Stimulated activated CD8-positive, alpha-beta memory T cell treated with anti-CD3 and anti-CD28 coated beads, Interleukin-2, amount 100 ng/mL, for 48 hours (primary cell): ENCODE results near the gene C19orf44.
A peak's percentile ranks its signal among the peaks of the same experiment; 100 is the strongest.
"Not testable (repeated sequence)": the region's sequence is repeated elsewhere in the genome, so short reads cannot be mapped to it uniquely, and the experiment has no call there.

Source experiments
- DNase-seq, 2 donors: peaks; one replicate each; pipeline ENCODE4 v3.0.0-alpha.2; 2020; ENCODE audit warnings: low read depth in 2 of 2

C19orf44 gene

DNA sequence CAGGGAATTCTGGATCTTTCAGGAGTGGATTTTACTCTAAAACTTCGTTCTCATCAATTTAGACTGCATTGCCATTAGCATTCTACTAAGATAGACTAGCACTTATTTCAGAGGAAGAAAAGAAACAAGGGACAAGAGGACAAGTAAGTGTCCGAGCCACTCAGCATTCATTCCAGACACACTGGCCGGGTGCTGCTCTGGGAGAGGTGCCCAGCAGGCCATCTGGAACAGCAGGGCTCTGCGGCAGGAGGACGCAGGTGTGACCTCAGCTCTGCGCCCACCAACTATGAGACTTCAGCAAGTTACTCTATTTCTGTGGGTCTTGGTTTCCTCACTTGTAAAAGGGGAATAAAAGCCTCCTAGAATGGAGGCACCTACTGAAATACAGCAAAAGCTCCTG, 28.6 kb upstream of the C19orf44 start:
- DNase-seq, result no peak

DNA sequence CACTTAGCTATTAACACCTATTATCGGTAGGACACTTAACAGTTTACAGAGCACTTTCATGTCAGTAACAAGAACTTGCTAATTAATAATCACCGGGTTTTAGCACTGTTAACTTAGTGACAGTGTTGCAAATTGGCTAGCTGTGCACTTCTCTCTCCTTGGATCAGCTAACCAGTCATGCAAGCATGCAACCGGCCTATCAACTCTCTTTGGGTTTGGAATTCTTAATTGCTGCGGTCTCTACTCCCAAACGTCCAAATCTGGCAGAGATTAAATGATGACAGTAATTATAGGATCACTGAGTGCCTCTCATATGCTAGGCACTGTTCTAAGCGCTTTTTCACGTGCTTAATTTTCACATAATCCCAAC, 25.7 kb upstream of the C19orf44 start:
- DNase-seq, result no peak

DNA sequence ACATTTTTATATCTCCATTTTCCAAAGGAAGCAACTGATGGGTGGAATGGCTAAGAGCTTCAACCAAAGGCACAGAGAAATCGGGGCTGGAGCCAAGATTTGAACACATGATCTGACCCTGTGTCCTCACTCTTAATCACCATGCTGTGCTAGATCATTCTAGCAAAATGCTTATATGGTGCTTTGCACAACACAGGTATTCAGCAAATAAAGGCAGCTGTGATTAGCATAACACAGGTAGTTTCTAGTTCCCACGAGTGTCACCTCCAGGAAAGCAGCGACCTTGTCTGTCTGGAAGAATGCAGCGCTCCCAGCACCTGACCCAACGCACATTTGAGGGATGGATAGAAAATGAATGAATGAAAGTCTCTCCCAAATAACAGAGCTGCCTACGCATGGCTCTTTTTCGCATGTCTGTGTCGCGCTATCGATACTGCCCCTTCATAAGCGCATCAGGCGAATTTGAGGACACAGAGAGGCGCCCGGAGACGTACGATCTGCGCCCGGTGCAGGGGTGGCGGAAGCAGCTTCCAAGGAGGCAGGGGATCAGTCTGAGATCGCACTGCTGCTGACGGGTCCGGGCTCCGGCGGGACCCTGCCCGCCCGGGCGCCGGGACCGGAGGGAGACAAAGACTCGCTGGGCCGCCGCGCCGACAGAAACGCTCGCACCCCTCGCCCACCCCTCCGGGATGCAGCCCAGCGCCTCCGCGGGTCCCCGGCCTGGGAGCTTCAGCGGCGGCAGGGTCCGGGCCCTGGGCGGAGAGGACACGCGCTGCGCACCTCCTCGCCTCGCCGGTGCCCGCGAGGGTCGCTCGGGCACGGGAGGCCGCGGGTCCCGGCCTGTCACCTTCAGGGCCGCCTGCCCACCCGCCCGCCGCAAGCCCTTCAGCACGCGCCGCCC, 25.0 kb upstream of the C19orf44 start:
- DNase-seq, result peak; percentile 10 to 14

DNA sequence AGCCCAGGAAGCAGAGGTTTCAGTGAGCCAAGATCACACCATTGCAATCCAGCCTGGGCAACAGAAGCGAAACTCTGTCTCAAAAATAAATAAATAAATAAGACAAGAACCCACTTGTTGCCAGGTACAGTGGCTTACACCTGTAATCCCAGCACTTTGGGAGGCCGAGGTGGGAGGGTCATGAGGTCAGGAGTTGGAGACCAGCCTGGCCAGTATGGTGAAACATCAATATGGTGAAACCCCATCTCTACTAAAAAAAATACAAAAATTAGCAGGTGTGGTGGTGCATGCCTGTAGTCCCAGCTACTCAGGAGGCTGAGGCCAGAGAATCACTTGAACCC, 23.7 kb upstream of the C19orf44 start:
- not testable (repeated sequence) for DNase-seq

DNA sequence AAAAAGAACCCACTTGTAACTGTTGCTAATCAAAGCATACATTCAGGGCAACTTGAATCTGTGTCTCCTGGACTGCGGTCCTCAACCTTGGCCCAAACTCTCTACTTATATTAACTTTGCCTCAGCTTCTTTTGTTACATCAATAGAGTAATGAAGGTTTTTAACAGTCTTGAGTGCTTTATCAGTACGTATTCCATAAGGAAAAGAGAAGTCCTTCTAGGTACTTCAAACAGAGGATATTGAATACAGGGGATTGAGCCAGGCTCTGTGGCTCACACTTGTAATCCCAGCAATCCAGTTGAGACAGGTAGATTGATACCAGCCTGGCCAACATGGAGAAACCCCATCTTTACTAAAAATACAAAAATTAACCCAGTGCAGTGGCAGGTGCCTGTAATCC, 23.2 kb upstream of the C19orf44 start:
- DNase-seq, result no peak

DNA sequence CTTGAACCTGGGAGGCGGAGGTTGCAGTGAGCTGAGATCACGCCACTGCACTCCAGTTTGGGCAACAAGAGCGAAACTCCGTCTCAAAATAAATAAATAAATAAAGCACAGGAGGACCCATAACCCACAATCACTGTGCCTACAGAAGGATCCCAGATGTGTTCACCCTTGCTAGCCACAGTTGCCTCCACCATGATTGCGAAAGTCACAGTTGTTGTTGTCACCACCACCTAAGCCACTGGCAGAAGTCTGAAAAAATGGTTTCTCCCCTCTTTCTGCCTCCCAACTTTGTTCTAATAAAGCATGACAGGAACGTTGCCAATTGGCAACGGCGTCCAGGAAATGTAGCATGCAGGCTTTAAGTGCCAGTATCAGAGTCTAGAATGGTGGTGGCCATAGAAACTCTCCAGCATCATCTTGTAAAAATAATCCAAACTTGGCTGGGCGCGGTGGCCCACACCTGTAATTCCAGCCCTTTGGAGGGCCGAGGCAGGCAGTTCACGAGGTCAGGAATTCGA, 22.3 kb upstream of the C19orf44 start:
- DNase-seq, result no peak

DNA sequence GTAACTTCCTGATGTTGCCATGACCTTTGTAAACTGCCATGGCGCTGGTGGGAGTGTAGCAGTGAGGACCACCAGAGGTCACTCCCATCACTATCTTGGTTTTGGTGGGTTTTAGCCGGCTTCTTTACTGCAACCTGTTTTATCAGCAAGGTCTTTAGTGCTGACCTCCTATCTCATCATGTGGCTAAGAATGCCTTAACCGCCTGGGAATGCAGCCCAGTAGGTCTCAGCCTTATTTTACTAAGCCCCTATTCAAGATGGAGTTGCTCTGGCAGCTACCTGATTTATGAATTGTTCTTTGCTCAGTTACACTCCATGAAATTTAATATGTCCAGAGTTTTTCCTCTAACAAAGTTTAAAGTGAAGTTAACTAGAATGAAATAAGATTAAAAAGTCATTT, 19.8 kb upstream of the C19orf44 start:
- no peak for DNase-seq

DNA sequence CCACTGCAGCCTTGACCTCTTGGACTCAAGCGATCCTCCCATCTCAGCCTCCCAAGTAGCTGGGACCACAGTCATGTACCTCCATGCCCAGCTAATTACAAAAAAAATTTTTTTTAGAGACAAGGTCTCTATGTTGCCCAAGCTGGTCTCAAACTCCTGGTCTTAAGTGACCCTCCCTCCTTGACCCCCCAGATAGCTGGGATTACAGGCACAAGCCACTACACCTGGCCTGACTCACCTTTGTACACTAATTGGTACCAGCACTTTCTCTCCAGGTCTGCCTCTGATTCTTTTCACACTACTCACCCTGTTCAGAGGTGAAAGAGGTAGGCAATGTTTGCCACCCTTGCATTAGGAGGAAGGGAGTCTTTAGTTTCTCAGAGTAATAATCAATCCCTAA, 18.9 kb upstream of the C19orf44 start:
- DNase-seq, result no peak

DNA sequence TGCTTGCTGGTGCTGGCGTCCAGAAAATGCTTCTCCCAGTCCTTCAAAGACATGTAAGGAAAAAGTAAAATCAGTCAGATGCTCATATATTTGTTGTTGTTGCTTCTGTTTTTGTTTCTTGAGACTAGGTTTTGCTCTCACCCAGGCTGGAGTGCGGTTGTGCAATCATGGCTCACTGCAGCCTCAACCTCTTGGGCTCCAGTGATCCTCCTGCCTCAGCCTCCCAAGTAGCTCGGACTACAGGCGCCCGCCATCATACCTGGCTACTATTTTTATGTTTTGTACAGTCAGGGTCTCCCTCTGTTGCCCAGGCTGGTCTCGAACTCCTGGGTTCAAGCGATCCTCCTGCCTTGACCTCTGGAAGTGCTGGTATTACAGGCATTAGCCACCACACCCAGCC, 13.4 kb upstream of the C19orf44 start:
- DNase-seq, result no peak

DNA sequence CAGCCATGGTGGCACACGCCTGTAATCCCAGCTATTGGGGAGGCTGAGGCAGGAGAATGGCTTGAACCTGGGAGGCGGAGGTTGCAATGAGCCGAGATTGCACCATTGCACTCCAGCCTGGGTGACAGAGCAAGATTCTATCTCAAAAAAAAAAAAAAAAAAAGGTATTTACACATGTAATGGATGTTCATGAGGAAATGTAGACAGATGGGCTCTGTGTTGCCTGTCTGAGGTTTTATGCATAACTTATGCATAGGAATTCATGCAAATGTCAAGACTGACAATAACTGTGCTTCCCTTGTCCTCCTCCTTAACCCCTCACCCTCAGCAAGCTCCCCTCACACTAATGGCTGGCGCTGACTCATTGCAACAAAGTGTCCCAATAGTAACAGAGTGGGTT, 9.7 kb upstream of the C19orf44 start:
- not testable (repeated sequence) for DNase-seq

DNA sequence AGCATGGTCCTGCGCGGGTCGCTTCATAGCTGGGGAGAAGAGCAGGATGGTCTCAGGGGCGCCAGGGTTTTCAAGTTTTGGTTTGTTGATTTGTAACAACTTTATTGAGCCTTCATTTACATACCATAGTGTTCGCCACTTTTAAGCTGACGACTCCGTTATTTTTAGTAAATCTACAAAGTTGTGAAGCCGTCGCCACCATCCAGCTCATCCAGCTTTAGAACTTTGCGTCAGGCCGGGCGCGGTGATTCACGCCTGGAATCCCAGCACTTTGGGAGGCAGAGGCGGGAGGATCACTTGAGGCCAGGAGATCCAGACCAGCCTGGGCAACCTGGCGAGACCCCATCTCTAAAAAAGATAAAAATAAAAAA, 404 bp downstream of the C19orf44 start:
- DNase-seq, result no peak

DNA sequence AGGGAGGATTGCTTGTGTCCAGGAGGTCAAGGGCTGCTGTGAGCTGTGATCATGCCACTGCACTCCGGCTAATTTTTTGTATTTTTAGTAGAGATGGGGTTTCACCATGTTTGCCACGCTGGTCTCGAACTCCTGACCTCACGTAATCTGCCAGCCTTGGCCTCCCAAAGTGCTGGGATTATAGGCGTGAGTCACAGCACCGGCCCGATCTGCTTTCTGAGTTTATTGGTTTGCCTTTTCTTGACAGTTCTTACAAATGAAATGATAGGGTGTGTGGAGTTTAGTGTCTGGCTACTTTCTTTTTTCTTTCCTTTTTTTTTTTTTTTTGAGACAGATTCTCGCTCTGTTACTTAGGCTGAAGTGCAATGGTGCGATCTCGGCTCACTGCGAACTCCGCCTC, 848 bp downstream of the C19orf44 start:
- no peak for DNase-seq

DNA sequence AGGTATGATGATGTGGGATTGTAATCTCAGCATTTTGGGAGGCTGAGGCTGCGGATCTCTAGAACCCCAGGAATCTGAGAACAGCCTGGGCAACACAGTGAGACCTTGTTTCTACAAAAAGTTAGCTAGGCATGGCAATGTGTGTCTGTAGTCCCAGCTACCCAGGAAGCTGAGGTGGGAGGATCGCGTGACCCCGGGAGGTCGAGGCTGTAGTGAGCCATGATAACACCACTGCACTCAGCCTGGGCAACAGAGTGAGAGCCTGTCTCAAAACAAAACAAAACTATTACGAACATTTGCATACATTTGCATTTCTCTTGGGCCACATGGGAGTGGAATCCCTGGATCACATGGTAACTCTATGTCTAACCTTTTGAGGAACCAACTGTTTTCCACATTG, 1.6 kb downstream of the C19orf44 start:
- no peak for DNase-seq

DNA sequence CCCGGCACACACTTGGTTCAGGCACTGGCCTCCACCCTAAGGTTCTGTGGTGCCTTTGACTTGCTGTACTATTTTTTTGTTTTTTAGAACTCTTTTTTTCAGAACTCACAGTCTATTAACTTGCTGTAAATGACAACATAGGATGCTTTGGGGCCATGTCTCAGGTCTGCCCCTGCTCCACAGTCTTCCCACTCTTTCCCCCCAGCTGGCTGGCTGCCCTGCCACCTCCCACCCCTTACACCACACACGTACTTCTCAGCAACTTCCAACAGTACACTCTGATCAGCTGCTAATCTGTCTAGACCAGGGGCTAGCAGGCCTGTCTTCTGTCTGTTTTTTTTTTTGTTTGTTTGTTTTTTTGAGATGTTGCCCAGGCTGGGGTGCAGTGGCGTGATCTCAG, 8.1 kb downstream of the C19orf44 start:
- no peak for DNase-seq

DNA sequence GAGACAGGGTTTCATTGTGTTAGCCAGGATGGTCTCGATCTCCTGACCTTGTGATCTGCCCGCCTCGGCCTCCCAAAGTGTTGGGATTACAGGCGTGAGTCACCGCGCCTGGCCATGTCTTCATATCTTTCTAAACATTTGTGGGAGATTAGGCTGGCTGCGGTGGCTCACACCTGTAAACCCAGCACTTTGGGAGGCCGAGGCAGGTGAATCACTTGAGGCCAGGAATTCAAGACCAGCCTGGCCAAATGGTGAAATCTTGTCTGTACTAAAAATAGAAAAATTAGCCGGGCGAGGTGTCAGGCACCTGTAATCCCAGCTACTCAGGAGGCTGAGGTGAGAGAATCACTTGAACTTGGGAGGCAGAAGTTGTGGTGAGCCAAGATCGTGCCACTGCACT, 10.0 kb downstream of the C19orf44 start:
- DNase-seq, result not testable (repeated sequence)

DNA sequence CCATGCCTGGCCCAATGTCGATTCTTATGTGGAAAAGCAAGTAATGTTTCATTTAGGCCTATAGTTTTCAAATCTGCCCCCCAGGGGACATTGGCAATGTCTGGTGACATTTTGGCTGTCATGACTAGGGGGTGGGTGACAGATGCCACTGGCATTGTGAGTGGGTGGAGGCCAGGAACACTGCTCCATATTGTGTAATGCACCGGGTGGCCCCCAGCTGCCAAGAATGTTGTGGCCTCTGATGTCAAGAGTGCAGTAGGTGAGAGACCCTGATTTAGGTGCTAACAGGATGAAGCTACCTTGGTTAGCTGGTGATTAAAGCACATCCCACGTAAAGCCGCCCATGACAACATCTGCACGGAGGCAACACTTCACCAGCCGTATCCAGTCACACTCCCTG, 10.8 kb downstream of the C19orf44 start:
- no peak for DNase-seq

DNA sequence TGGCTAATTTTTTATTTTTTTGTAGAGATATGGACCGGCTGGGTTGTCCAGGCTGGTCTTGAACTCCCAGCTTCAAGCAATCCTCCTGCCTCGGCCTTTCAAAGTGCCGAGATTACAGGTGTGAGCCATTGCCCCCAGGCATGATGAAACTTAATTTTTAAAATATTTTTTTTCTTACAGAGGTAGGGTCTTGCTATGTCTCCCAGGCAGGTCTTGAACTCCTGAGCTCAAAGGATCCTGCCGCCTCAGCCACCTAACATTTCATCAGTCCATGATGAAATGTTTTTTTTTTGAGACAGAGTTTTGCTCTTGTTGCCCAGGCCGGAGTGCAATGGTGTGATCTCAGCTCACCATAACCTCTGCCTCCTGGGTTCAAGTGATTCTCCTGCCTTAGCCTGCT, 12.4 kb downstream of the C19orf44 start:
- DNase-seq, result no peak

DNA sequence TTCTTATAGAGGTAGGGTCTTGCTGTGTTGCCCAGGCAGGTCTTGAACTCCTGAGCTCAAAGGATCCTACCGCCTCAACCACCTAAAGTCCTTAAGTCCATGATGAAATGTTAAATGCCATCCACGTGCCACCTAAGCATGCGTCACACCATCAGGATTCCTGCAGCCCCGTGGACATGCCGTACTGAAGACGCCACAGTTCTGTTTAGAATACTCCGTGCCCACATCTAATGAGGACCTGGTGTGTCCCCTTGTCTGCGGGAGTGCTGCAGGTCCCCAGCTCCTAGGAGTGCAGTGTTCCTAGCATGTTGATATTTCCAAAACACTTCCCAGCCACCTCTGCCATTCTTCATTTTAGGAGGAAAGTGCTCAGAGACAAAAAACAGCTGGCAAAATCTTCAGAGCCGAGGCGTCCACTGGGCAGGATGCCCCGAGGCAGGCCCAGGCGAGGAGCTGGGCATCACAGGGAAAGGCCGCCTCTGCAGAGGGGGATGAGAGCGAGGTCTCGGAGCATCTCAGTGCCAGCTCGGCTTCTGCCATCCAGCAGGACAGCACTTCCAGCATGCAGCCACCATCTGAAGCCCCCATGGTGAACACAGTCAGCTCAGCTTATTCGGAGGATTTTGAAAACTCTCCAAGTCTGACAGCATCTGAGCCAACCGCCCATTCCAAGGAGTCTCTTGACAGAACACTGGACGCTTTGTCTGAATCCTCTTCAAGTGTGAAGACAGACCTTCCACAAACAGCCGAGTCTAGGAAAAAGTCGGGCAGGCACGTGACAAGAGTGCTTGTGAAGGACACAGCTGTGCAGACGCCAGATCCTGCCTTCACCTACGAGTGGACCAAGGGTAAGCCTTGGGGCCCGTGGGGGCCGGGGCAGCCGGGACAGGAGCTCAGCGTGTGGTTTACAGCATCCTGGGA, 13.2 kb downstream of the C19orf44 start:
- DNase-seq, result no peak

DNA sequence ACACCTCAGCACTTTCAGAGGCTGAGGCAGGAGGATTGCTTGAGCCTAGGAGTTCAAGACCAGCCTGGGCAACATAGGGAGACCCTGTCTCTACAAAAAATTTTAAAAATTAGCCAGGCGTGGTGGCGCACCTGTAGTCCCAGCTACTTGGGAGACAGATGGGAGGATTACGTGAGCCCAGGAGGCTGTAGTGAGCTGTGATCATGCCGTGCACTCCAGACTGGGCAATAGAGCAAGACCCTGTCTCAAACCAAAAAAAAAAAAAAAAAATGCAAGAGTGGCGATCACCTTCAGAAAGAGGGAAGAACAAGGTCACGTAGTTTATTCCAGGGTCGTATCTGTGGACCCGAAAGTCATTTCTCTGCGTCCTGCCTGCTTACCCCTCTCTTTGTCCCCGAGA, 16.4 kb downstream of the C19orf44 start:
- not testable (repeated sequence) for DNase-seq

DNA sequence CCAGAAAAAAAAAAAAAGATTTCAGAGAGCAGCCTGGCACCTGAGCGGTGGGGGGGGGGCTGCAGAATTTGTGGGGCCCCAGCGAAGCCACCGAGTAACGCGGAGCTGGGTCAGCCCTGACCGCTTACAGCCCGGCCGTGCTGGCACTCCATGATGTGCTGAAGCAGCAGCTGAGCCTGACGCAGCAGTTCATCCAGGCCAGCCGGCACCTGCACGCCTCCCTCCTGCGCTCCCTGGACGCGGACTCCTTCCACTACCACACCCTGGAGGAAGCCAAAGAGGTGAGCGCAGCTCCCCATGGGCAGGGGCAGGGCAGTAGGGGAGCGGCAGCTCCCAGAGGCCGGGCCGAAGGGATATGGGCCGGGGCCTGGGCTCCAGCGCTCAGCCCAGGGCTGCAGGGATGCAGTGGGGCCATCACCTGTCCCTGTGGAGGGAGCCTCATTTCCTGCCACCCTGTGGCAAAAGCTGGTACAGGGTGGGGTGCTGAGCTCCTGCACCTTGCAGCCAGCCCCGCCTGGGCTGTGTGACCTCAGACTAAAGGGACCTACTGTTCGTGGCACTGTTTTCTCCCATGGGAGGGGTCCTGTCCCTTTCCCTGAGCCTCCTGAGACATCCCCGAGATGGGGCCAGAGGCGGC, 18.3 kb downstream of the C19orf44 start:
- DNase-seq, result no peak

DNA sequence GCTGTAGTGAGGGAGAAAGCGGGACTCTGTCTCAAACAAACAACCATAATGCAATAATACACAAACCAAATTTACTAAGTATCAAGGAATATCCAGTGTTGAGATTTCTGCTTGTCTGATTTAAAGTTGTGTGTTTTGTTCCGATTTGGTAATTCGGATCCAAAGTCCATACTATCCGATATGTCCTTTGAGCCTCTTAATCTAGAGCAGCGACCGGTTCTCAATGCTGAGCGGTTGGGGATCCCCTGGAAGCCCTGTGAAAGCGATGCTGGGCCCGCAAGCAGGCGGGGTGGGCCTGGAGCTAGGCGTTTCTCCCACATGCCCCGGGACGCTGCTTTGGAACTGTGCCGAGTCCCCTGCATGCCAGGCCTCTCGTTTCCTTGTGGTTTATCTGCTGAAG, 20.2 kb downstream of the C19orf44 start:
- DNase-seq, result no peak

DNA sequence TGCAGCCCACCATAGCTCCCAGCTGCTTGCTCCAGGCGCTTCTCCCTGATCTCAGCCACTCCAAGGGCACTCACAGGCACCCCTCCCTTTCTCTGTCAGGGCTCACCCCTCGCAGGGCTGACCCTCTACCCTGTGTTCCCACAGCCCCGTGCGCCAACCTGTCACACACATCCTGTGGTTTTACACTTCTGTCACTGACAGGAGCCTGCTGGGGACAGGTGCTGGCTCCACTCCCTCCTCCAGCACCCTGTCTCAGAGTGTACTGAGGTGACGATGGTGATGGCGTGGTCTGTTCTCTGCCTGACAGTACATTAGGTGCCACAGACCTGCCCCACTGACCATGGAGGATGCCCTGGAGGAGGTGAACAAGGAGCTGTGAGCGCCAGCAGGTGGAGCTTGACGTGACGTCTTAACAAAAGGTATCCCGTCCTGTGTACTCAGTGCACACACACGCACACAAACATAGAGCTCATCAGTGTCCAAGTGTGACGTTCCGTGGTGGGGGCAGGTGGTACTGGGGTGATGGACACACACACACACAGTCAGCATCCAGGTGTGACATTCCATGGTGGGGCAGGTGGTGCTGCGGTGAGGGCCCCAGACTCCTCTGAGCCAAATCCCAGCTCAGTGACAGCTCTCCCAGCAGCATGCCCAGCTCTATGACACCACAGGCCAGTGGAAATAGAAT, 20.9 kb downstream of the C19orf44 start:
- no peak for DNase-seq
